Colonic mucosa (tissue), 4 donors: Measurements from ENCODE around the gene RAB1B. TPM values are rescaled to one million over a fixed set of nuclear protein-coding genes. Genes with fewer than 3 reads are reported as not detected.
A peak's percentile ranks its signal among the peaks of the same experiment; 100 is the strongest.

Source experiments
- DNase-seq: peaks from one replicate; pipeline ENCODE4 v3.0.0-alpha.2; 2020
- H3K27ac ChIP-seq: fragments of 200-600 bp; one replicate; pipeline ENCODE4 v1.8.0; 2021
- H3K27me3 ChIP-seq: fragments of 200-600 bp; one replicate; pipeline ENCODE4 v1.8.0; 2021
- H3K36me3 ChIP-seq: fragments of 200-600 bp; one replicate; pipeline ENCODE4 v1.8.0; 2021
- H3K4me1 ChIP-seq: fragments of 200-600 bp; one replicate; pipeline ENCODE4 v1.8.0; 2021; ENCODE audit warnings: mild to moderate bottlenecking
- H3K4me3 ChIP-seq: fragments of 200-600 bp; one replicate; pipeline ENCODE4 v1.8.0; 2021
- H3K9ac ChIP-seq, 2 donors: one replicate each; pipeline ENCODE4 v1.7.0; 2013; ENCODE audit warnings: control low read depth in 2 of 2, low read depth in 2 of 2, low read length in 2 of 2
- H3K9me3 ChIP-seq: fragments of 200-600 bp; one replicate; pipeline ENCODE4 v1.8.0; 2021
- intact Hi-C: fragments of 100-400 bp; cut with DNase I; formaldehyde crosslinking; loops from one replicate; pipeline ENCODE4 v1.14.1; 2022
- total RNA-seq, 2 donors: library from RNA; stranded (reverse); fragmentation: NEBNext Ultra II Directional in 1 of 2; extraction: Animal tissue kit (Norgen Biotek cat#: 25700) in 1 of 2; gene quantifications; one replicate each; pipeline ENCODE4 v1.2.1, GENCODE V29; 2021
- TF ChIP-seq, protein P1 (sequence below): fragments of 200-600 bp; IDR thresholded peaks from one replicate; pipeline ENCODE4 v1.8.0; 2022; ENCODE audit warnings: antibody characterized with exemption, mild to moderate bottlenecking
- donor health status: healthy.
- donor health status: DM: no; HTN: no; CAD: no.
- donor health status: DM: no; HTN: no; CAD: no.

RAB1B gene
- total RNA-seq, 2 donors from 2014 or later: 212 to 243 TPM

DNA sequence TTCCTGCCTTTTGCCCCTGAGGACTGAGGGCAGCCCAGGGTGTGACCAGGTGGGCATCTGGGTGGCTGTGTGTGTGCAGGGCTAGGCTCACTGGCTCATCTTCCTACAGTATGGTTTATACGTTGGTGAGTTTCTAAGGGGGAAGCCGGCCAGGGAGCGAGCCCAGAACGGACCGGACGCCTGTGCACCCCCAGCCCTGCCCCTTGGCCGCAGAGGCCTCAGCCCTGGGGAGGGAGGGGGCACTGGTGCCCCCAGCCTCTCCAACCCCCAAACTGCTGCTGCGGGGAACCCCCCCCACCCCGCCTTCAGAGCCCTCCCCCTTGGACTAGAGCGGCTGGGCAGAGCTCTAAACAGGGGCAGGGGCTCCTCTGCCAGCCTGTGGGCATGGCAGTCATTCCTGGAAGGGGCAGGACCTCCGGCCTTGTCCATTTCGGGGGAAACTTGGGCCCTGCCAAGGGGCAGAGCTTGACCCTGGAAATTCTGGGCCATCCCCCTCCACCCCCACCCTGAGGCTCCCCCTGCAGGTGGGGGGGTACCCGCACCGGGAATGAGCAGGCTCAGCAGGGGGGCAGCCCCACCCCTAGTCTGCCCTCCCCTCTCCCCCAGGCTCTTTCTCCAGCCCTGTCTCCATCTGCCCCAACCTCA, 15.1 kb downstream of the RAB1B start:
- no peak overlapping the region for H3K9ac ChIP-seq
- no peak overlapping the region for H3K4me3 ChIP-seq
- H3K27ac ChIP-seq: no peak overlapping the region
- TF ChIP-seq, protein P1, sequence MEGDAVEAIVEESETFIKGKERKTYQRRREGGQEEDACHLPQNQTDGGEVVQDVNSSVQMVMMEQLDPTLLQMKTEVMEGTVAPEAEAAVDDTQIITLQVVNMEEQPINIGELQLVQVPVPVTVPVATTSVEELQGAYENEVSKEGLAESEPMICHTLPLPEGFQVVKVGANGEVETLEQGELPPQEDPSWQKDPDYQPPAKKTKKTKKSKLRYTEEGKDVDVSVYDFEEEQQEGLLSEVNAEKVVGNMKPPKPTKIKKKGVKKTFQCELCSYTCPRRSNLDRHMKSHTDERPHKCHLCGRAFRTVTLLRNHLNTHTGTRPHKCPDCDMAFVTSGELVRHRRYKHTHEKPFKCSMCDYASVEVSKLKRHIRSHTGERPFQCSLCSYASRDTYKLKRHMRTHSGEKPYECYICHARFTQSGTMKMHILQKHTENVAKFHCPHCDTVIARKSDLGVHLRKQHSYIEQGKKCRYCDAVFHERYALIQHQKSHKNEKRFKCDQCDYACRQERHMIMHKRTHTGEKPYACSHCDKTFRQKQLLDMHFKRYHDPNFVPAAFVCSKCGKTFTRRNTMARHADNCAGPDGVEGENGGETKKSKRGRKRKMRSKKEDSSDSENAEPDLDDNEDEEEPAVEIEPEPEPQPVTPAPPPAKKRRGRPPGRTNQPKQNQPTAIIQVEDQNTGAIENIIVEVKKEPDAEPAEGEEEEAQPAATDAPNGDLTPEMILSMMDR: no peak
- no peaks in the 10 kb centered on the region for H3K27me3 ChIP-seq
- no peaks in the 10 kb centered on the region for H3K36me3 ChIP-seq
- DNase-seq: no peak
- no peaks in the 10 kb centered on the region for H3K9me3 ChIP-seq
- H3K4me1 ChIP-seq: peaks cover 6% of the 10 kb centered on the region
- intact Hi-C loops: loop anchor here (2.0 kb wide), 1 partner anchor 61 kb away; no protein-coding TSS in a partner anchor

DNA sequence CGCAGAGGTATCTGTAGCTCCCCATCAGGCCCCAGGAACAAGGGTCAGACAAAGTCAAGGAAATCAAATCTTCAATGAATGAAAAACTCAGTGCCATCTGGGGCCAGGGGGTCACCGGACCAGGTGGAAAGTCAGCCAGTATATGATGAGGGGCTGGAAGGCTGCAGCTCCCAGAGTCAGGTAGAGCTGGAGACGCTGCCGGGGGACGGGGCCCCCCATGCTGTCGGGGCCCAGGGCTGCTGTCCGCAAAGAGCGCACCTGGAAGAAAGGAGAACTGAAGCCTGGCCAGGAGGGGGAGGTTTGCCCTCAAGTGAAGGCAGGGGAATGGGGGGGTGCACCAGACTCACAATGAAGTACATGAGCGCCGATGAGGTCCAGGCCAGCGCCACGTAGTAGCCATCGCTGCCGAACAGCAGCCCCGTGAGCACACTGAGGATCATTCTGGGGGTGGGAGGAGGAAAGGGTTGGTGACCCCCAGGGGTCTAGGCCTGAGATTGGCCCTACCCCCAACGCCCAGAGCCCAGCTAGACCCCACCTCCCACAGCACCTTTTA, 16.2 kb downstream of the RAB1B start:
- H3K4me3 ChIP-seq: no peak overlapping the region
- H3K36me3 ChIP-seq: no peaks in the 10 kb centered on the region
- intact Hi-C loops: no loop called here
- no peak overlapping the region for H3K27ac ChIP-seq
- TF ChIP-seq, protein P1: no peak
- no peak for DNase-seq
- H3K4me1 ChIP-seq: peaks cover 6% of the 10 kb centered on the region
- no peak overlapping the region for H3K9ac ChIP-seq
- no peaks in the 10 kb centered on the region for H3K9me3 ChIP-seq
- no peaks in the 10 kb centered on the region for H3K27me3 ChIP-seq

DNA sequence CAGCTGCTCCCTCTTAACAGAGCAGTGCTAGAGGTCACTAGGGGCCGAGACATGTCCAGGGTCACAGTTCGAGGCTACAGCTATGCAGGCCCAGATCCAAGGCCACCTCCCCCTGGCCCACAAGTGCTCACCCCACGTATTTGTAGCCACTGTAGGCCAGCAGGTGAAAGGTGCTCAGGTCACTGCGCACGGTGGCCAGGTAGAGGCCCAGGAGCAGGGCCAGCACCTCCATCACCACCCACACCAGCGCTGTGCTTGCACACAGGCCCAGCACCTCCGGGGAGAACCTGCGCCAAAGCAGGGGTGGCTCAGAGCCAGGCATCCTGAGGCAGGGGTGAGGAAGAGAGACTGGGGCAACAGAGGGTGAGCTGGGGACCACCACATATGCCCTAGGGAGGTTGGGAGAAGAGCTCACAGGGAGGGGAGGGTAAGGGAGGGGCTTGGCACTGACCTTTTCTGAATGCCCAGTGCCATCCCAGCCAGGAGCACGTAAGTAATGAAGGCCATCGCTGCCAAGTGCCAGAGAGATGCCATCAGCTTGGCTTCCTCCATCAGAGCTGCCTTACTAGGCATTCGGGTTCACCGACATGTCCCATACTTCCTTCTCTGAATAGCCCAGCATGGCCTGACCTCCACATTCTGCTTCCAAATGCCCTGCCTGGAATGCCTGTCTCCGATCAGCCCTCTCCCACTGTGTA, 17.0 kb downstream of the RAB1B start:
- peaks cover 6% of the 10 kb centered on the region for H3K4me1 ChIP-seq
- no peaks in the 10 kb centered on the region for H3K27me3 ChIP-seq
- no peaks in the 10 kb centered on the region for H3K9me3 ChIP-seq

DNA sequence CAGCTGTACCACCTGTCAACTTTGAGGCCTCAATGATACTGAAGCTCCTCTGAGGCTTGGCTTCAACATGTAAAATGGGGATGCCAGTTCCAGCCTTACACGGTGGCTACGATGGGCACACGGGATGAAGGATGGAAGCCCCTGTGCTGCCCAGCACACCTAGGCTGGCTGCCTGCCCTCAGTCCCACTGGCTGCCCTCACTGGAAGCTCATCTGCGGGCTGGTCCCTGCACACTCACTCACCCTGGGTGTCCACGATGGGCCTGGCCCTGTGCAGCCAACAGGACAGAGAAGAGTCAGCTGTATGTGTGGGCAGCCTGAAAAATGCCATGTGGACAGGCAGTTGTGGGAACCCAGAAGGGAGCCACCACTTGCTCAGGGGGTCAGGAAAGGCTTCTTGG, 18.3 kb downstream of the RAB1B start:
- Histone ChIP-seq H3K9ac (no peak overlapping the region), H3K36me3 (no peaks in the 10 kb centered on the region), H3K9me3 (no peaks in the 10 kb centered on the region), H3K27me3 (peaks cover 6% of the 10 kb centered on the region), H3K27ac (no peak overlapping the region), H3K4me3 (no peak overlapping the region), H3K4me1 (peaks cover 6% of the 10 kb centered on the region)
- no peak for DNase-seq
- intact Hi-C loops: no loop called here
- TF ChIP-seq, protein P1: no peak

More for the DNA sequence above, 17.0 kb downstream of the RAB1B start:
- intact Hi-C loops: no loop called here
- H3K36me3 ChIP-seq: no peaks in the 10 kb centered on the region
- H3K4me3 ChIP-seq: no peak overlapping the region
- H3K27ac ChIP-seq: no peak overlapping the region
- no peak overlapping the region for H3K9ac ChIP-seq
- DNase-seq: no peak
- TF ChIP-seq, protein P1: no peak

DNA sequence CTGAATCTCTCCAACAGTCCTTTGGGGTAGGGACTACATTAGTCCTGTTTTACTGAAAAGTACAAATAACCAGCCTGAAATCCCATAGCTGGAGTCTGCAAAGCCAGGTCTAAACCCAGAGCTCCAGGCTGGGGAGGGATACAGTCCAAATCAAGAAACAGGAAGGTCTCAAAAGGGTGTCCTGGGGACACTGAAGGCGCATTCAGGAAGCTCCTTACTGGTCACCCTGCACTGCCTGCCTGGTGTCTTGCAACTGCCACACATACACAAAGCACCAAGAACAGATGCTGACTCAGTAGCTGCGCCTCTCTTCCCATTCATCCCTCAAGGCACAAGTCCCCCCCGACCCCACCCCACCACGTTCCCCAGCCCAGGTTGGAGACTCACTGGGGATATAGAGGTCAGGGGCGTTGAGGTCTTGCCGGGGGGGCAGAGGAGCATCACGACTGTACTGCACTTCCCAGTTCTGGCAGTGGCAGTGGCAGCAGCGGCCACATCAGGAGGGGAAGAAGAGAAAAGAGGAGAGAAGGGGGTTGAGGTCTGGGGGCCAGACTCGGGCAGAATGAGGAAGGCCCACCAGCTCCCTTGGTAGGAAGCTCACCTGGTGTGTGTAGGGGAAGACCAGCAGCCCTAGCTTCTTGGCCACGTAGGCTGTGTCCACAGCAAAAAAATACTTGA, 18.9 kb downstream of the RAB1B start:
- intact Hi-C loops: no loop called here
- Histone ChIP-seq H3K9ac (peak overlapping the region in 1 of 2 donors; percentile 95), H3K27ac (no peak overlapping the region), H3K36me3 (no peaks in the 10 kb centered on the region), H3K4me1 (peaks cover 11% of the 10 kb centered on the region), H3K27me3 (peaks cover 12% of the 10 kb centered on the region), H3K4me3 (no peak overlapping the region), H3K9me3 (no peaks in the 10 kb centered on the region)
- DNase-seq: no peak
- TF ChIP-seq, protein P1: no peak
